Measurements from ENCODE around the gene TMEM151B. TPM values are rescaled to one million over a fixed set of nuclear protein-coding genes. Genes with fewer than 3 reads are reported as not detected.

The TMEM151B gene
- total RNA-seq, 1 donor from 2014 or later, result 0.13 TPM

GRCh38 chr6:44226368-44227147 lies 43.7 kb upstream of the TMEM151B start:
- no peak overlapping the region for H3K4me3 ChIP-seq
- H3K9me3 ChIP-seq (ENCODE audit: low read depth), result no peaks in the 10 kb centered on the region
- Mint-ChIP-seq H3K36me3 (peaks cover 7% of the 10 kb centered on the region), H3K4me3 (peak overlapping the region; percentile 33), H3K9me3 (no peaks in the 10 kb centered on the region), H3K27ac (no peak overlapping the region), H3K4me1 (peaks cover 46% of the 10 kb centered on the region), H3K27me3 (ENCODE audit: insufficient read depth, low read depth) (peaks cover 2% of the 10 kb centered on the region)
- peaks cover 31% of the 10 kb centered on the region for H3K79me2 ChIP-seq (ENCODE audit: low read depth)
- H3K4me2 ChIP-seq, result peak overlapping the region; percentile 61
- H3K27ac ChIP-seq, result no peak overlapping the region
- H4K20me1 ChIP-seq (ENCODE audit: low read depth), result peaks cover 41% of the 10 kb centered on the region
- no peaks in the 10 kb centered on the region for H3K36me3 ChIP-seq
- TF ChIP-seq EZH2phosphoT487 (IDR thresholded peaks at IDR 0.05), result no peak
- TF ChIP-seq CTCF (IDR thresholded peaks at IDR 0.05), result no peak
- no peak for TF ChIP-seq EZH2 (IDR thresholded peaks at IDR 0.05)
- H3K27me3 ChIP-seq, result no peaks in the 10 kb centered on the region
- H3K9ac ChIP-seq, result no peak overlapping the region
- no peak for DNase-seq (ENCODE audit: low spot score)
- H3K4me1 ChIP-seq, result peaks cover 49% of the 10 kb centered on the region
- H2AFZ ChIP-seq (replicated peaks), result no peak overlapping the region
- H3F3A ChIP-seq (ENCODE audit: low read depth), result peaks cover 27% of the 10 kb centered on the region

- no peak for DNase-seq (ENCODE audit: low spot score)
- Histone ChIP-seq H3K4me1 (peaks cover 42% of the 10 kb centered on the region), H4K20me1 (ENCODE audit: low read depth) (peaks cover 41% of the 10 kb centered on the region), H2AFZ (replicated peaks) (no peak overlapping the region), H3K36me3 (no peaks in the 10 kb centered on the region), H3K4me3 (no peak overlapping the region), H3K79me2 (ENCODE audit: low read depth) (peaks cover 31% of the 10 kb centered on the region), H3K9ac (no peak overlapping the region), H3F3A (ENCODE audit: low read depth) (peaks cover 21% of the 10 kb centered on the region), H3K4me2 (peak overlapping the region; percentile 61), H3K27ac (no peak overlapping the region), H3K9me3 (ENCODE audit: low read depth) (no peaks in the 10 kb centered on the region), H3K27me3 (no peaks in the 10 kb centered on the region)
- Mint-ChIP-seq H3K9me3 (no peaks in the 10 kb centered on the region), H3K27ac (peak overlapping the region; percentile 34), H3K4me3 (no peak overlapping the region), H3K36me3 (peaks cover 7% of the 10 kb centered on the region), H3K4me1 (peaks cover 43% of the 10 kb centered on the region), H3K27me3 (ENCODE audit: insufficient read depth, low read depth) (peaks cover 2% of the 10 kb centered on the region)
- TF ChIP-seq EZH2 (IDR thresholded peaks at IDR 0.05) (no peak), CTCF (IDR thresholded peaks at IDR 0.05) (no peak), EZH2phosphoT487 (IDR thresholded peaks at IDR 0.05) (no peak)
Observed at GRCh38 chr6:44227148-44227793, 43.0 kb upstream of the TMEM151B start.

- H3F3A ChIP-seq (ENCODE audit: low read depth), result peaks cover 13% of the 10 kb centered on the region
- H3K27me3 ChIP-seq, result no peaks in the 10 kb centered on the region
- TF ChIP-seq CTCF (IDR thresholded peaks at IDR 0.05), result no peak
- no peak for TF ChIP-seq EZH2 (IDR thresholded peaks at IDR 0.05)
- TF ChIP-seq EZH2phosphoT487 (IDR thresholded peaks at IDR 0.05), result no peak
- Mint-ChIP-seq H3K9me3 (no peaks in the 10 kb centered on the region), H3K36me3 (peaks cover 7% of the 10 kb centered on the region), H3K4me3 (peak overlapping the region; percentile 42), H3K27me3 (ENCODE audit: insufficient read depth, low read depth) (peaks cover 2% of the 10 kb centered on the region), H3K4me1 (peaks cover 37% of the 10 kb centered on the region), H3K27ac (peak overlapping the region; percentile 40)
- no peaks in the 10 kb centered on the region for H3K9me3 ChIP-seq (ENCODE audit: low read depth)
- no peak overlapping the region for H3K4me3 ChIP-seq
- peaks cover 34% of the 10 kb centered on the region for H3K4me1 ChIP-seq
- no peaks in the 10 kb centered on the region for H3K36me3 ChIP-seq
- no peak overlapping the region for H3K27ac ChIP-seq
- no peak for DNase-seq (ENCODE audit: low spot score)
- H4K20me1 ChIP-seq (ENCODE audit: low read depth), result peaks cover 41% of the 10 kb centered on the region
- peaks cover 31% of the 10 kb centered on the region for H3K79me2 ChIP-seq (ENCODE audit: low read depth)
- H3K9ac ChIP-seq, result no peak overlapping the region
- H2AFZ ChIP-seq (replicated peaks), result no peak overlapping the region
- no peak overlapping the region for H3K4me2 ChIP-seq
Observed at GRCh38 chr6:44228031-44228430, 42.2 kb upstream of the TMEM151B start.
